Measurements from ENCODE around the gene STK39. TPM values are rescaled to one million over a fixed set of nuclear protein-coding genes. Genes with fewer than 3 reads are reported as not detected.

STK39 gene
- total RNA-seq, 1 experiment from 2014 or later = 22.1 TPM

GRCh38 chr2:168155046-168155445 is 92.3 kb downstream of the STK39 start:
- Histone ChIP-seq H3K18ac (ENCODE audit: insufficient read length, low read depth, low read length) (no peak overlapping the region), H2BK12ac (ENCODE audit: insufficient read length, low read depth, low read length) (no peak overlapping the region), H3K4me2 (ENCODE audit: insufficient read depth, insufficient read length, low read length) (no peak overlapping the region), H3K9me3 (ENCODE audit: control insufficient read depth, low read depth, low read length) (no peaks in the 10 kb centered on the region), H3T11ph (ENCODE audit: low read length) (no peak overlapping the region), H3K4me1 (ENCODE audit: insufficient read depth, low read length) (no peaks in the 10 kb centered on the region), H3K79me1 (ENCODE audit: insufficient read depth, low read depth, low read length, poor library complexity, severe bottlenecking) (peaks cover 2% of the 10 kb centered on the region), H3K23me2 (ENCODE audit: insufficient read length, low read depth, low read length, poor library complexity, severe bottlenecking) (no peaks in the 10 kb centered on the region), H2BK15ac (ENCODE audit: low read depth, low read length) (no peak overlapping the region), H3K79me2 (ENCODE audit: insufficient read depth, low read length) (no peaks in the 10 kb centered on the region), H3K23ac (ENCODE audit: insufficient read length, low read depth, low read length) (no peak overlapping the region), H3K14ac (ENCODE audit: insufficient read depth, low read length) (no peak overlapping the region), H4K8ac (replicated peaks; ENCODE audit: insufficient read length, low read depth, low read length) (no peak overlapping the region), H3K27ac (ENCODE audit: insufficient read length, low read depth, low read length) (no peak overlapping the region), H2AFZ (ENCODE audit: low read length) (no peak overlapping the region), H2BK5ac (ENCODE audit: insufficient read length, low read length) (no peak overlapping the region), H3K9ac (ENCODE audit: extremely low read depth, insufficient read length, low read length) (no peak overlapping the region), H3K56ac (ENCODE audit: insufficient read length, low read depth, low read length) (no peak overlapping the region), H4K20me1 (ENCODE audit: control insufficient read depth, insufficient read depth, insufficient read length) (no peaks in the 10 kb centered on the region), H4K91ac (ENCODE audit: insufficient read length, low read depth, low read length) (no peak overlapping the region), H3K27me3 (ENCODE audit: insufficient read depth, low read length) (no peaks in the 10 kb centered on the region), H4K5ac (ENCODE audit: insufficient read length, low read depth, low read length) (no peak overlapping the region), H3K4ac (ENCODE audit: low read depth, low read length) (no peak overlapping the region), H2AK5ac (ENCODE audit: insufficient read length, low read length) (no peak overlapping the region), H2BK120ac (ENCODE audit: low read depth, low read length, poor library complexity, severe bottlenecking) (no peak overlapping the region), H2BK20ac (ENCODE audit: low read depth, low read length, poor library complexity, severe bottlenecking) (no peak overlapping the region)
- no peak for DNase-seq
- peak overlapping the region in 1 of 3 experiments; percentile 63; a peak in 1 of 7 replicates for H3K27ac Mint-ChIP-seq
- no CpG with 5 or more reads among the region's 3 CpGs for WGBS (ENCODE audit: extremely low coverage, insufficient read length, low lambda C conversion rate)
- no peaks in the 10 kb centered on the region for H3K36me3 Mint-ChIP-seq (ENCODE audit: insufficient read depth in 1 of 3, low read depth in 3 of 3)
- no peaks in the 10 kb centered on the region for H3K27me3 Mint-ChIP-seq (ENCODE audit: low read depth)
- peaks cover 5 to 6% of the 10 kb centered on the region in 2 experiments; a peak in 3 of 4 replicates for H3K4me1 Mint-ChIP-seq
- no peaks in the 10 kb centered on the region for H3K9me3 Mint-ChIP-seq
- TF ChIP-seq CTCF (conservative IDR thresholded peaks at IDR 0.05) = no peak
- H3K4me3 Mint-ChIP-seq = no peak overlapping the region
